Measurements from ENCODE around the gene ATP1A2. TPM values are rescaled to one million over a fixed set of nuclear protein-coding genes. Genes with fewer than 3 reads are reported as not detected.

ATP1A2 gene
- total and polyA plus RNA-seq, 2 donors (not counting 3 experiments of a cell fraction or from before 2014, with no cell fraction given), result not detected

DNA sequence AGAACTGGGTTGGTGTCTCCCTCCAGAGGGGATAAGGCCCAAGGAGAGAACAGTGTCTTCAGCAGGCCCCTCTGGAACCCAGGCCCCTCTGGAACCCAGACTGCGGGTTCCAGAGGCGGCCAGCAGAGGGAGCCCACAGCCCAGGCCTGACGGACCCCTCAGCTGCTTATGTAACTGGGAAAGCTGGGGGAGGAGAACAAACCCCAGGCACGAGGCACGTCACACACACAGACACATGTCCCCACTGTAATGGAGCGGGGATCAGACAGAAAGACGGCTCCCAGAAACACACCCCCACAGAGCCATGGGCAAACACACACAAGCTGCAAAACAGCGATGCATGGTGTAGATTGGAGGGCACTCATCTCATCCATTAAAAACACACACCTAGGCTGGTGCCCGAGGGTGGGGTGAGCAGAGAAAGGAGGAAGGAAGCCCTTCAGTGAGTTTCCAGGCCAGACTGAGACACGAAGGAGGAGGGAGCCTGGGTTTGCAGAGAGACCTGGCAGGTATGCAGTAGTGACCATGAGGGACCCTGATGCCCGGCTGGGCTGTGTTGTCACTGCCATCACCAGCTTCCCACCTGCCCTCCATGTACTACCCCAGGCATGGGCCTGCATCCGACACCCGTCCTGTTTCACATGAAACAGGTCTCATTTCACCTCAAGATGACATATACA is 14.4 kb upstream of the ATP1A2 start:
- no peaks in the 10 kb centered on the region for H4K20me1 ChIP-seq (replicated peaks; ENCODE audit: control insufficient read depth, extremely low read depth, insufficient read depth, low read length)
- dilution Hi-C loops (cut with MboI; ENCODE audit: extremely low pct_ligation_motif_present, low sequenced_read_pairs), result no loop called here
- ChIA-PET CTCF (interaction anchor here (0.6 to 7.1 kb wide), 20 partner anchors 8 to 509 kb away, joined by 3 to 145 read pairs (median 6); partner anchors contain the start of genes CASQ1, DCAF8 and PEX19), POLR2A (no interaction called here)
- H3K4me2 ChIP-seq (ENCODE audit: insufficient read depth, low read length), result peak overlapping the region; percentile 17
- H3K9me1 ChIP-seq (replicated peaks; ENCODE audit: control insufficient read depth, extremely low read depth, insufficient read depth, low read length), result no peaks in the 10 kb centered on the region
- intact Hi-C loops (cut with micrococcal nuclease), result loop anchor here (1.0 to 10.0 kb wide), 10 partner anchors 92 to 504 kb away; partner anchors contain the start of genes COPA, NCSTN and PEX19
- TF ChIP-seq GATA2 (IDR thresholded peaks at IDR 0.05; ENCODE audit: insufficient read depth, insufficient read length, low read depth, low read length), result no peak
- TF ChIP-seq, protein P1, sequence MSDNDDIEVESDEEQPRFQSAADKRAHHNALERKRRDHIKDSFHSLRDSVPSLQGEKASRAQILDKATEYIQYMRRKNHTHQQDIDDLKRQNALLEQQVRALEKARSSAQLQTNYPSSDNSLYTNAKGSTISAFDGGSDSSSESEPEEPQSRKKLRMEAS (IDR thresholded peaks at IDR 0.05; ENCODE audit: insufficient read depth, insufficient read length), result peak; percentile 39
- TF ChIP-seq EZH2 (IDR thresholded peaks at IDR 0.05; ENCODE audit: borderline replicate concordance, low read depth, low read length, severe bottlenecking), result no peak
- TF ChIP-seq POLR2AphosphoS5 (IDR thresholded peaks at IDR 0.05; ENCODE audit: insufficient read depth, low read depth, low read length), result no peak
- no peak for TF ChIP-seq MYC (IDR thresholded peaks at IDR 0.05; ENCODE audit: low read depth, low read length)
- no peak for TF ChIP-seq JUN (IDR thresholded peaks at IDR 0.05; ENCODE audit: borderline replicate concordance, insufficient read depth, insufficient read length, low read depth)
- TF ChIP-seq POLR2A (IDR thresholded peaks at IDR 0.05; ENCODE audit: low read depth, low read length), result no peak
- TF ChIP-seq, protein P2, sequence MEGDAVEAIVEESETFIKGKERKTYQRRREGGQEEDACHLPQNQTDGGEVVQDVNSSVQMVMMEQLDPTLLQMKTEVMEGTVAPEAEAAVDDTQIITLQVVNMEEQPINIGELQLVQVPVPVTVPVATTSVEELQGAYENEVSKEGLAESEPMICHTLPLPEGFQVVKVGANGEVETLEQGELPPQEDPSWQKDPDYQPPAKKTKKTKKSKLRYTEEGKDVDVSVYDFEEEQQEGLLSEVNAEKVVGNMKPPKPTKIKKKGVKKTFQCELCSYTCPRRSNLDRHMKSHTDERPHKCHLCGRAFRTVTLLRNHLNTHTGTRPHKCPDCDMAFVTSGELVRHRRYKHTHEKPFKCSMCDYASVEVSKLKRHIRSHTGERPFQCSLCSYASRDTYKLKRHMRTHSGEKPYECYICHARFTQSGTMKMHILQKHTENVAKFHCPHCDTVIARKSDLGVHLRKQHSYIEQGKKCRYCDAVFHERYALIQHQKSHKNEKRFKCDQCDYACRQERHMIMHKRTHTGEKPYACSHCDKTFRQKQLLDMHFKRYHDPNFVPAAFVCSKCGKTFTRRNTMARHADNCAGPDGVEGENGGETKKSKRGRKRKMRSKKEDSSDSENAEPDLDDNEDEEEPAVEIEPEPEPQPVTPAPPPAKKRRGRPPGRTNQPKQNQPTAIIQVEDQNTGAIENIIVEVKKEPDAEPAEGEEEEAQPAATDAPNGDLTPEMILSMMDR (IDR thresholded peaks at IDR 0.05; ENCODE audit: extremely low read depth in 1 of 2, insufficient read depth in 1 of 2, low read depth in 1 of 2, low read length in 2 of 2), result peak; percentile 91 to 97
- TF ChIP-seq FOS (IDR thresholded peaks at IDR 0.05; ENCODE audit: borderline replicate concordance, insufficient read depth, low read length), result no peak
- no peak overlapping the region for H3K27ac ChIP-seq (ENCODE audit: insufficient read depth, low read depth, low read length)
- H3K9ac ChIP-seq (replicated peaks; ENCODE audit: extremely low read depth, insufficient read depth, low read length), result no peak overlapping the region
- peak overlapping the region; percentile 34 for H2AFZ ChIP-seq (ENCODE audit: low read depth, low read length)
- no peaks in the 10 kb centered on the region for H3K9me3 ChIP-seq (replicated peaks; ENCODE audit: control insufficient read depth, insufficient read depth, low read length)
- no TSS peak for BruUV-seq (replicated peaks)
- FAIRE-seq (peak; percentile 92), DNase-seq (ENCODE audit: low read depth, low spot score) (peak; percentile 54)
- peaks cover 21 to 33% of the 10 kb centered on the region in 2 experiments for H3K27me3 ChIP-seq (ENCODE audit: control insufficient read depth in 2 of 2, insufficient read depth in 2 of 2, low read length in 2 of 2)
- H3K79me2 ChIP-seq (ENCODE audit: control insufficient read depth, insufficient read depth, low read length), result no peaks in the 10 kb centered on the region
- H3K4me3 ChIP-seq (replicated peaks in 1 of 3; ENCODE audit: insufficient read depth in 1 of 3, low read depth in 1 of 3, low read length in 3 of 3), result no peak overlapping the region
- peaks cover 7% of the 10 kb centered on the region for H3K4me1 ChIP-seq (ENCODE audit: control insufficient read depth, extremely low read depth, insufficient read depth, low read length)
- H3K36me3 ChIP-seq (ENCODE audit: control insufficient read depth in 2 of 2, extremely low read depth in 1 of 2, insufficient read depth in 2 of 2, low read length in 2 of 2), result no peaks in the 10 kb centered on the region

Data from endothelial cell of umbilical vein (primary cell).